Measurements from ENCODE around the gene VDAC1.

VDAC1 gene

DNA sequence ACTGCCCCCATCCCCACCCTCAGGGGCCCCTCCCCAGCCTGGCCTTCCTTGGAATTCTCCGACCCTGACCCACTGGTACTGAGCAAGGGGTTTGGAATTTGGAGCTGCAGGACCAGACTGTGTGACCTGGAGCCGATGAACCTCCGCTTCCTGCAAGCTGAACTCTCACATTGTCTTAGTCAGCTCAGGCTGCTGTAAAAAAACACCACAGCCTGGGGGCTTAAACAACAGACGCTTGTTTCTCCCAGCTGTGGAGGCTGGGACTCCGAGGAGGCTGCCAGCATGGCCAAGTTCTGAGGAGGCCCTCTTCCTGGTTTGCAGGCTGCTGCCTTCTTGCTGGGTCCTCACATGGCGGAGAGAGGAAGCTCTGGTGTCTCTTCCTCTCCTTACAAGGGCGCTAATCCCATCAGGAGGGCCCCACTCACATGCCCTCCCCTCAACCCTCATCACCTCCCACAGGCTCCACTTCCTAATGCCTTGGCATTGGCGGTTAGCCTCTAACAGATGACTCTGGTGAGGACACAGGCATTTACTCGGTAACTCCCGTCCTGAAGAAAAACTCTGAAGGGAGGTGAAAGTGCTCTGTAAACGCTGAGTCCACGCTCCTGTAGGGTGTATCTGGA lies 78.8 kb downstream of the VDAC1 start:
- no peak overlapping the region for H3K4me3 ChIP-seq (replicated peaks; ENCODE audit: insufficient read depth, low read length)
- H3K27me3 ChIP-seq (ENCODE audit: insufficient read depth, poor library complexity, severe bottlenecking), result no peaks in the 10 kb centered on the region
- no peak for DNase-seq (ENCODE audit: low read depth in 1 of 2, low spot score in 1 of 2)
- TF ChIP-seq, protein P1, sequence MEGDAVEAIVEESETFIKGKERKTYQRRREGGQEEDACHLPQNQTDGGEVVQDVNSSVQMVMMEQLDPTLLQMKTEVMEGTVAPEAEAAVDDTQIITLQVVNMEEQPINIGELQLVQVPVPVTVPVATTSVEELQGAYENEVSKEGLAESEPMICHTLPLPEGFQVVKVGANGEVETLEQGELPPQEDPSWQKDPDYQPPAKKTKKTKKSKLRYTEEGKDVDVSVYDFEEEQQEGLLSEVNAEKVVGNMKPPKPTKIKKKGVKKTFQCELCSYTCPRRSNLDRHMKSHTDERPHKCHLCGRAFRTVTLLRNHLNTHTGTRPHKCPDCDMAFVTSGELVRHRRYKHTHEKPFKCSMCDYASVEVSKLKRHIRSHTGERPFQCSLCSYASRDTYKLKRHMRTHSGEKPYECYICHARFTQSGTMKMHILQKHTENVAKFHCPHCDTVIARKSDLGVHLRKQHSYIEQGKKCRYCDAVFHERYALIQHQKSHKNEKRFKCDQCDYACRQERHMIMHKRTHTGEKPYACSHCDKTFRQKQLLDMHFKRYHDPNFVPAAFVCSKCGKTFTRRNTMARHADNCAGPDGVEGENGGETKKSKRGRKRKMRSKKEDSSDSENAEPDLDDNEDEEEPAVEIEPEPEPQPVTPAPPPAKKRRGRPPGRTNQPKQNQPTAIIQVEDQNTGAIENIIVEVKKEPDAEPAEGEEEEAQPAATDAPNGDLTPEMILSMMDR (IDR thresholded peaks at IDR 0.05; ENCODE audit: insufficient read depth, low read length), result no peak
- no peak for TF ChIP-seq POLR2AphosphoS5 (IDR thresholded peaks at IDR 0.05; ENCODE audit: low read depth)
- TF ChIP-seq GABPA (IDR thresholded peaks at IDR 0.05; ENCODE audit: low read depth), result no peak
- TF ChIP-seq SPI1 (IDR thresholded peaks at IDR 0.05; ENCODE audit: borderline replicate concordance, low read depth), result no peak
- TF ChIP-seq, protein P2, sequence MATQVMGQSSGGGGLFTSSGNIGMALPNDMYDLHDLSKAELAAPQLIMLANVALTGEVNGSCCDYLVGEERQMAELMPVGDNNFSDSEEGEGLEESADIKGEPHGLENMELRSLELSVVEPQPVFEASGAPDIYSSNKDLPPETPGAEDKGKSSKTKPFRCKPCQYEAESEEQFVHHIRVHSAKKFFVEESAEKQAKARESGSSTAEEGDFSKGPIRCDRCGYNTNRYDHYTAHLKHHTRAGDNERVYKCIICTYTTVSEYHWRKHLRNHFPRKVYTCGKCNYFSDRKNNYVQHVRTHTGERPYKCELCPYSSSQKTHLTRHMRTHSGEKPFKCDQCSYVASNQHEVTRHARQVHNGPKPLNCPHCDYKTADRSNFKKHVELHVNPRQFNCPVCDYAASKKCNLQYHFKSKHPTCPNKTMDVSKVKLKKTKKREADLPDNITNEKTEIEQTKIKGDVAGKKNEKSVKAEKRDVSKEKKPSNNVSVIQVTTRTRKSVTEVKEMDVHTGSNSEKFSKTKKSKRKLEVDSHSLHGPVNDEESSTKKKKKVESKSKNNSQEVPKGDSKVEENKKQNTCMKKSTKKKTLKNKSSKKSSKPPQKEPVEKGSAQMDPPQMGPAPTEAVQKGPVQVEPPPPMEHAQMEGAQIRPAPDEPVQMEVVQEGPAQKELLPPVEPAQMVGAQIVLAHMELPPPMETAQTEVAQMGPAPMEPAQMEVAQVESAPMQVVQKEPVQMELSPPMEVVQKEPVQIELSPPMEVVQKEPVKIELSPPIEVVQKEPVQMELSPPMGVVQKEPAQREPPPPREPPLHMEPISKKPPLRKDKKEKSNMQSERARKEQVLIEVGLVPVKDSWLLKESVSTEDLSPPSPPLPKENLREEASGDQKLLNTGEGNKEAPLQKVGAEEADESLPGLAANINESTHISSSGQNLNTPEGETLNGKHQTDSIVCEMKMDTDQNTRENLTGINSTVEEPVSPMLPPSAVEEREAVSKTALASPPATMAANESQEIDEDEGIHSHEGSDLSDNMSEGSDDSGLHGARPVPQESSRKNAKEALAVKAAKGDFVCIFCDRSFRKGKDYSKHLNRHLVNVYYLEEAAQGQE (IDR thresholded peaks at IDR 0.05; ENCODE audit: insufficient replicate concordance, low read depth), result no peak
- H3K27ac ChIP-seq (replicated peaks), result no peak overlapping the region

DNA sequence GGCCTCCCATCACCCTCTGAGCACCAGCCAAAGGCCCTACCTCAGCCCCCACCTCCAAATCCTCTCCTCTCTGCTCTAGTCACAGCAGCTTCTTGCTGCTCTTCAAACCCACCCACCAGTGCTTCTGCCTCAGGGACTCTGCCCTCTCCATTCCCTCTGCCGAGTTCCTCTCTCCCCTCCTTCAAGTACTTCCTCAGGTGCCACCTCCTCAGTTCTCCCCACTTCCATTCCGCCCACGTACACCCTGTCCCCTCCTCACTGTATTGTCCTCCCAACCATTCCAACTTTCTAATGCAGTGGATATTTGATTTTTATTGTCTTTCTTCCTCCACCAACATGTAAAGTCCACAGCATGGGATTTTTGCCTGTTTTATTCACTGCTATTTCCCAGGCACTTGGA lies 79.5 kb downstream of the VDAC1 start:
- H3K27me3 ChIP-seq (ENCODE audit: insufficient read depth, poor library complexity, severe bottlenecking), result no peaks in the 10 kb centered on the region
- TF ChIP-seq, protein P2 (IDR thresholded peaks at IDR 0.05; ENCODE audit: insufficient replicate concordance, low read depth), result no peak
- TF ChIP-seq POLR2AphosphoS5 (IDR thresholded peaks at IDR 0.05; ENCODE audit: low read depth), result no peak
- no peak for TF ChIP-seq GABPA (IDR thresholded peaks at IDR 0.05; ENCODE audit: low read depth)
- no peak for TF ChIP-seq SPI1 (IDR thresholded peaks at IDR 0.05; ENCODE audit: borderline replicate concordance, low read depth)
- TF ChIP-seq, protein P1 (IDR thresholded peaks at IDR 0.05; ENCODE audit: insufficient read depth, low read length), result no peak

DNA sequence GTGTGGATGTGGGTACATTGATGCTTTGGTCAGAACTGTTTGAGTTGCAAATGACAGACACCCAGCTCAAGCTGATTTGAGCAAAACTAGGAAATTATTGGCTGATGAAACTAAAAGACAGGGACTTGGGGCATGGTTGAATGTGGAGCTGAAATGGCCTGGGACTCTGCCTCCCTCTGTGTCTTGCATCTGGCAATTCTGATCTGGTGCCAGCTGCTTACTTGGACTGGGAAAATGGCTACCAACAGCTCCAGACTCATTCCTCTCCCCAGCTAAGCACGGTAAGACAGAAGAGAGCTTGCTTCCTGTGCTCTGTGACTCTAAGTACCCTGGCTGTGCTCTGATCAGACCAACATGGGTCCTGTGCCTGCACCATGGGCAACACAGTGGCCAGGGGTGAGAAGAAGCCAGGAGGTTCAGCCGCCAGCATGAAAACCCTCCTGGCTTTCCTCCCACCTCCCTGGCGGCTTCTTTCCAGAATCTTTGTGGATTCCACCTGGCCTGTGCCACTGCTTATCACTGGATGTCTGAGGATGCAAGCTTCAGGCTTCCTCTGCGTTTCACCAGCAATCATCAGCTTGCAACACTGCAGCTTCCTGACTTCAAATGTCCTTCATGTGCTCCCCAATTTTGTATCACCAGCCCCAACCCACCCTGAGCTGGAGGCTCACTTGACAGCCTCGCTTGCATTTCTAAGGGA lies 80.4 kb downstream of the VDAC1 start:
- no peak overlapping the region for H3K27ac ChIP-seq (replicated peaks)
- no peak for DNase-seq (ENCODE audit: low read depth in 1 of 2, low spot score in 1 of 2)
- no peak overlapping the region for H3K4me3 ChIP-seq (replicated peaks; ENCODE audit: insufficient read depth, low read length)
- no peaks in the 10 kb centered on the region for H3K27me3 ChIP-seq (ENCODE audit: insufficient read depth, poor library complexity, severe bottlenecking)
- TF ChIP-seq SPI1 (IDR thresholded peaks at IDR 0.05; ENCODE audit: borderline replicate concordance, low read depth) (no peak), POLR2AphosphoS5 (IDR thresholded peaks at IDR 0.05; ENCODE audit: low read depth) (no peak), GABPA (IDR thresholded peaks at IDR 0.05; ENCODE audit: low read depth) (no peak)
- TF ChIP-seq, protein P2 (IDR thresholded peaks at IDR 0.05; ENCODE audit: insufficient replicate concordance, low read depth), result no peak
- TF ChIP-seq, protein P1 (IDR thresholded peaks at IDR 0.05; ENCODE audit: insufficient read depth, low read length), result no peak

More for the DNA sequence above, 79.5 kb downstream of the VDAC1 start:
- Histone ChIP-seq H3K4me3 (replicated peaks; ENCODE audit: insufficient read depth, low read length) (no peak overlapping the region), H3K27ac (replicated peaks) (no peak overlapping the region)
- DNase-seq (ENCODE audit: low read depth in 1 of 2, low spot score in 1 of 2), result no peak

Measured in HL-60 (cell line).